Fibroblast of skin of right quadriceps (primary cell): ENCODE data around the gene DSN1.

ENCODE experiments used
- DNase-seq: peaks from one replicate; pipeline ENCODE4 v3.0.0-alpha.2; 2013

Gene DSN1

GRCh38 chr20:36745927-36746659 lies 27.5 kb downstream of the DSN1 start, which contains the start of gene NDRG3:
NDRG3 (minus strand) TSS chr20:36746090; CDS start chr20:36721735, 24,355 bp downstream.
- DNase-seq = peak; percentile 92

GRCh38 chr20:36745234-36745926 lies 28.2 kb downstream of the DSN1 start:
- DNase-seq = peak; percentile 6

GRCh38 chr20:36744764-36745191 lies 28.8 kb downstream of the DSN1 start:
- peak; percentile 23 for DNase-seq

- DNase-seq = no peak
These were observed 29.3 kb downstream of the DSN1 start for GRCh38 chr20:36744243-36744642.

GRCh38 chr20:36742558-36742957 lies 31.0 kb downstream of the DSN1 start:
- DNase-seq = no peak

- DNase-seq = no peak
These were observed 32.5 kb downstream of the DSN1 start for GRCh38 chr20:36741072-36741471.

GRCh38 chr20:36737183-36737499 lies 36.4 kb downstream of the DSN1 start:
- no peak for DNase-seq

GRCh38 chr20:36736451-36737182 lies 36.9 kb downstream of the DSN1 start:
- no peak for DNase-seq

GRCh38 chr20:36732456-36732855 lies 41.1 kb downstream of the DSN1 start:
- no peak for DNase-seq

- peak; percentile 28 for DNase-seq
These were observed 44.6 kb downstream of the DSN1 start for GRCh38 chr20:36728986-36729385.

- no peak for DNase-seq
These were observed 47.4 kb downstream of the DSN1 start for GRCh38 chr20:36726168-36726567.

GRCh38 chr20:36720510-36720909 lies 53.1 kb downstream of the DSN1 start:
- no peak for DNase-seq

GRCh38 chr20:36717657-36718056 lies 55.9 kb downstream of the DSN1 start:
- DNase-seq = no peak

GRCh38 chr20:36717021-36717420 lies 56.5 kb downstream of the DSN1 start:
- DNase-seq = no peak

GRCh38 chr20:36712775-36713174 lies 60.8 kb downstream of the DSN1 start:
- no peak for DNase-seq

GRCh38 chr20:36709126-36709525 lies 64.4 kb downstream of the DSN1 start:
- DNase-seq = no peak

GRCh38 chr20:36703530-36703929 lies 70.0 kb downstream of the DSN1 start:
- no peak for DNase-seq
